Neural progenitor cell (in vitro differentiated cells): ENCODE results near the gene RNF115.

Experiments used
- EZH2 ChIP-seq: fragments of 200-600 bp; sonication (generic); IDR thresholded peaks from 2 replicates; pipeline ENCODE4 v1.6.1; 2017; ENCODE audit warnings: antibody characterized with exemption, mild to moderate bottlenecking, moderate library complexity
- EZH2phosphoT487 ChIP-seq: fragments of 200-600 bp; sonication (generic); IDR thresholded peaks from 2 replicates; pipeline ENCODE4 v1.6.1; 2017; ENCODE audit warnings: antibody characterized with exemption
- TF ChIP-seq, protein P1 (sequence below): fragments of 200-600 bp; sonication (generic); IDR thresholded peaks from 2 replicates; pipeline ENCODE4 v1.5.1; 2017; ENCODE audit warnings: antibody characterized with exemption, mild to moderate bottlenecking

DNA sequence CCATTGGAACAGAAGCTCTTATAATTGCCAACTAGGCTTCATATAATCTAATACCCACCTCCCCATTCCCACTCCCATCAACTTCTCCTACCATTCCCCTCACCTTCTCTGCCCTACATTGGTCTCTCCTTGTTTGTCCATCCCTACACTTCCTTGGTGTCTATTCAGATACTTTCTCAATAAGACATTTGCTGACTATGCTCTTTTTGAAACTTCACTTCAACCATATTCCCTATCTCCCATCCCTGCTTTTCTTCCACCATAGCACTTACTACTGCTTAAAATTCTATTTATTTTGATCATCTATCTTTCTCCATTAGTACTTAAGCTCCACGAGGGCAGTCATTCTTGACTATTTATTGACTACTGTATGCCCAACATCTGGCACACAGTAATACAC is 64.2 kb downstream of the RNF115 start:
- TF ChIP-seq, protein P1, sequence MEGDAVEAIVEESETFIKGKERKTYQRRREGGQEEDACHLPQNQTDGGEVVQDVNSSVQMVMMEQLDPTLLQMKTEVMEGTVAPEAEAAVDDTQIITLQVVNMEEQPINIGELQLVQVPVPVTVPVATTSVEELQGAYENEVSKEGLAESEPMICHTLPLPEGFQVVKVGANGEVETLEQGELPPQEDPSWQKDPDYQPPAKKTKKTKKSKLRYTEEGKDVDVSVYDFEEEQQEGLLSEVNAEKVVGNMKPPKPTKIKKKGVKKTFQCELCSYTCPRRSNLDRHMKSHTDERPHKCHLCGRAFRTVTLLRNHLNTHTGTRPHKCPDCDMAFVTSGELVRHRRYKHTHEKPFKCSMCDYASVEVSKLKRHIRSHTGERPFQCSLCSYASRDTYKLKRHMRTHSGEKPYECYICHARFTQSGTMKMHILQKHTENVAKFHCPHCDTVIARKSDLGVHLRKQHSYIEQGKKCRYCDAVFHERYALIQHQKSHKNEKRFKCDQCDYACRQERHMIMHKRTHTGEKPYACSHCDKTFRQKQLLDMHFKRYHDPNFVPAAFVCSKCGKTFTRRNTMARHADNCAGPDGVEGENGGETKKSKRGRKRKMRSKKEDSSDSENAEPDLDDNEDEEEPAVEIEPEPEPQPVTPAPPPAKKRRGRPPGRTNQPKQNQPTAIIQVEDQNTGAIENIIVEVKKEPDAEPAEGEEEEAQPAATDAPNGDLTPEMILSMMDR = no peak
- TF ChIP-seq EZH2 (no peak), EZH2phosphoT487 (no peak)
